Hair follicle dermal papilla cell (primary cell): ENCODE measurements around the gene GMPR2. TPM values are rescaled to one million over a fixed set of nuclear protein-coding genes. Genes with fewer than 3 reads are reported as not detected.

Experiments
- small RNA-seq: library from RNA; depleted of rRNA; stranded (forward); fragments of <200 nt; gene quantifications from one replicate; pipeline ENCODE3, GENCODE V24; 2012
- total RNA-seq: library from RNA; depleted of rRNA; stranded (reverse); fragments of >200 nt; gene quantifications from 2 replicates; pipeline ENCODE4 v1.2.3, GENCODE V29; 2012

Gene GMPR2
- 67.0 and 74.5 TPM in 2 replicates for total RNA-seq

DNA sequence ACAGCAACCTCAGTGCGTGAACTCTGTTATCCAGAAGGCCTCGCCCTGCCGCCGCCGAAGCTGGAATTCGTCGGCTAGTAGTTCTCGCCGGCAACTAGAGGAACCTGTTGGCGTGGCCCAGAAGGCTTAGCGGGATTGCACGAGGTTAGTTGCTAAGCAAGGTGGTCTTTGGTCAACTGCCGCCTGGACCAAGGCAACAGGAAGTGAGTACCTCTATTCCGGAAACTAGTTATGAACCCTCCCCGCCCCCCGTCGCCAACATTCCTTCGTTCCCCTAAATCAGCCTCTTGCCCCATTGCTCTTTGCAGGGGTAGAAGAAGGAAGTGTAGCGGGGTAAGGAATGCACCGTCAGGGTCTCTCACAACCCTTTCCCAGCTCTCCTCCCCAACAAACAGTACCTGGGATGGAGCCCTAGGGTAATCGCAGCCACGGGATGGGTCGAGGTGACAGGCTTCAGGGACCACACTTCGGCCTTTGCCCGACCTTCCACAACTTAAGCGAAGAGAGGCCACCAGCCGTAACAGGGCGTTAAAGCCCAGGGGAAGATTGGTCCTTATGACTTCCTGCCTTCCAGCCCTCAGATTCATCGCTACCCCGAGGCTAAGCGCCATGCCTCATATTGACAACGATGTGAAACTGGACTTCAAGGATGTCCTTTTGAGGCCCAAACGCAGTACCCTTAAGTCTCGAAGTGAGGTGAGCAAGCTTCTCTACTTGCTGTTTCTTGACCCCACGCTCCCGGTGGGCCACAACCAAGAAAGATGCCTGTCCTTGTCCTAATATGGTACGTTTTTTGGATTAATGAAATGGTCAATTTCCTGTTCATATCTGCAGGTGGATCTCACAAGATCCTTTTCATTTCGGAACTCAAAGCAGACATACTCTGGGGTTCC, at the start of gene GMPR2:
Gene GMPR2 (plus strand): TSS at position 285 of the 893 bp plus-strand sequence. CDS start 325 bp downstream, at position 610.

DNA sequence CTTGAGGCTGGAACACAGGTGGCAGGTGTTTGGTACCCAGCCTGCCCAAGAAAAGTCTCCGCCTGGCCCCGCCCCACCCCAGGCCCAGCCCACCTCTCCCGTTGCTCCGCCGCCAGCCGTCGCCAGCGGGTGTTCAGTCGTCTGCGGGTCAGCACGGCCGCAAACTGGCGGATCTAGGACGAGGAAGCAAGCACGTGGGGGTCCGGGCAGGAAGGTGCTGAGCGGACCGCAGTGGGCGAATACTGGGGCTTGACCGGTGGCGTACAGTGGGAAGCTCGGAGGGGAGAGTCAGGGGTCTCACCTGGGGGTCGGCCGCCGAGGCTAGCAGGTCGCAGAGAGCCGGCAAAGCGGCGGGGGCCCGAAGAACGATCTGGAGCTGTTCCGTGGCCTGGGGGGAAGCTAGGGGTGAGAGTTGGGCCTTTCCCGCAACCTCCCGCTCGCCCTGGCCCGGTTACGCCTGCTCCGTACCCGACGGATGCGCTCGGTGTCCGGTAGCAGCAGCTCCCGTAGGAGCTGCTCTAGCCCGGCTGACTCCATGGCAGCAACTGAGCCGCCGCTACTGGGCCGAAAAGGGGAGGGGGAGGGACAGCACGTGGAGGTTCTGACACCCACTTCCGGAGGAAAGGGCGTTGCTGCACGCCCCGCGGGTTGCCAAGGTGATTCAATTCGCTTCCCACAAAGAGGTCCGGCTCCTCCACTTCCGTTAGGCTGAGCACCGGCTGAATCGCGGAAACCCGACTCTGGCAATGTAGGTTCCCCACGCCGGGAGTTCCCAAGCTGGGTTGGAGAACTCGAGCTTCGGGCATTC, 44.3 kb upstream of the GMPR2 start, which contains the start of gene IPO4:
Gene IPO4 (minus strand): TSS at position 566 of the 808 bp plus-strand sequence. CDS start 29 bp downstream, at position 537.

DNA sequence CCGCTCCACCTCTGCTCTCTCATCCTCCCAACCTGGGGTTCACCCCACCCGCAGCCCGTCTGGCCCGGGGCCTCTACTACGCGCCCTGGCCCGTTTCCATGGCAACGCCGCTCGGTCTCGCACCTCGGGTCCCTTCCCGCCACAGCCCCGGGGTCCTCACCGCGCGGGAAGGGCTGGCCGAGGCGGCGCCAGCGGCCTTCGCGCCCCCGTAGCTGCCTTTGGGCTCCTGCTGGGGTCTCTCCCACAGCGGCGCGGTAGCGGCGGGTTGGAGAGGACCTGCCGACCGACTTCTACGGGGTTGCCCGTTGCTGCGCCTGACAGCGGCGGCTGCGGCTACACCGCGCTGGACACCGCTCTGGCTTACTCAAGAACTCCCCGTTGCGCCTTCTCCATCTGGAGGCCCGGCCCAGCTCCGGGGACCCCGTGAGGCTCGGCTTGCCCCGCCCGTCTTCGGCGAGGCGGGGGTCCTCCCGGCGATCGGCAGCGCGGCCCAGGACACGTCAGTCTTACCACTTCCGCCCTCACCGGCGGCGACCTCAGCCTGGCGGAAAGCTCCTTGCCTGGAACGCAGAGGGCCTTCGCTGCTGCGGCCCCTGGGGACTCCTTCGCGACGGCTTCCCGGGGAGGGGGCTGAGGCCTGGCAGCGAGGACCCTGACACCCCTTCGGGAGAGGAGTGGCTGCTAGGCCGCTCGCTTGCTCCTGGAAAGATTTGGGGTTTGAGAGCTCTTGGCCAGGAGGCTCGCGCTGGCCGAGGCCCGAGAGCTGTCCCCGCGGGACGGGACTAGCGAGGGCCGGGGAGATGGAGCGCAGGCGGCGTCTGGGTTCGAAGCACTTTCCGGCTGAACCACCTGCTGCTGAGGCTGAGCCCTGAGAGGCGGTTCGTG, 37.3 kb upstream of the GMPR2 start, which contains the start of gene TM9SF1:
Gene TM9SF1 (minus strand): TSS at position 256 of the 885 bp plus-strand sequence. CDS start 422 bp downstream, outside the sequence.

GRCh38 chr14:24212924-24213865, 19.5 kb upstream of the GMPR2 start, which contains the start of gene CHMP4A:
CHMP4A (minus strand) TSS chr14:24213488; CDS start chr14:24213439, 49 bp downstream.

DNA sequence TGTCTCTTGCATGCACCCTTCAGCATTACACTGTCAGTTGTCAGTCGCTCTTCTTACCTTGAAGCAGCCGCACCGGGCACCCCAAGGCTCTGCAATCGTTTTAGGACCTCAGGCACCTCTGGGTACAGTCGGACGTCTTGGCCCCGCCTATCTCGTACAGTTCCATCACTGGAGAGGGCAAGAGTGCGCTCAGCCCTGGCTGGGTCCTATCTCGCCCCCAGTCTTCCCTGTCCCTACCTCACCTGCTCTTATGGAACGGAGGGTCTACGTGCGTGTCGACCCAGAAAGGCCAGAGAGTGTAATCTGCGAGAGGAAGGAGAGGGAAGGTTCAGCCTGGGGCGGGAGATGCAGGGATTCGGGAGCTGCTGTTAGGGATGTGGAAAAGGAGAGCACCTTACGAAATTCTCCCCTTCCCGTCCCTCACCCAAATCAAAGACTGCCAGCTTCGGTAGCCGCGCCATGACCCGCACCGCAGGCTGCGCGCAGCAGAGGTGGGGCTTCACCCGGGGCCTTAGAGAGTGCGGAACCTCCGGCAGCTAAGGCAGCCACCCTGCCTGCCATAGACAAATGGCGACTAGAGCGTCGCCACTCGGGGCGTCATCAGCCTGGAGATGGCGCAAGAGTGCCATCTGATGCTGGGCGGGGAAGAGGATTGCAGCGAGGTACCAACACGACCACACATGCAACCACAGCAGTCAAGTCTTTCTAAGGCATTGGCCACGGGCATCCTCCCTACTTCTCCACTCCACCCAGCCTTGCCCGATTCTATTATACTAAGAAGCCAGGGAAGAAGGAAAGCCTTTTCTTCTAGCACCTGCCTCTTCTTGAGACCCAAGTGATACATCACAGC, 17.0 kb upstream of the GMPR2 start, which contains the start of gene MDP1:
Gene MDP1 (minus strand): TSS at position 572 of the 850 bp plus-strand sequence. CDS start 111 bp downstream, at position 461.

GRCh38 chr14:24232121-24232644, 546 bp upstream of the GMPR2 start, which contains the start of gene NEDD8:
NEDD8 (minus strand) TSS chr14:24232367; CDS start chr14:24232267, 100 bp downstream.

GRCh38 chr14:24262821-24263733, 30.3 kb downstream of the GMPR2 start, which contains the start of gene TGM1:
TGM1 (minus strand) TSS chr14:24263177; CDS start chr14:24262352, 825 bp downstream.

GRCh38 chr14:24271134-24271833, 38.6 kb downstream of the GMPR2 start, which contains the start of gene RABGGTA:
RABGGTA (minus strand) TSS chr14:24271597; CDS start chr14:24271115, 482 bp downstream.

Small RNA genes within 50 kb of the gene (small RNA-seq; reads per million reads assigned to genes)
- gene AL136295.4 (not detected), gene CHMP4A (not detected), gene MDP1 (1.2 reads per million, percentile 23 among the genes with 10 or more reads in this experiment)

Other genes with a start within 250 kb of the GMPR2 start
- 6.8 and 8.4 TPM in 2 replicates for gene DHRS4L2, start 244.0 kb upstream of the GMPR2 start, total RNA-seq
- under 0.01 TPM in 1 of 2 replicates, not detected in the other for gene CARMIL3, start 180.9 kb upstream of the GMPR2 start, total RNA-seq
- not detected in 2 replicates for gene CPNE6, start 161.4 kb upstream of the GMPR2 start, total RNA-seq
- gene PCK2, start 138.6 kb upstream of the GMPR2 start, total RNA-seq = 33.0 and 33.9 TPM in 2 replicates
- 63.8 and 79.8 TPM in 2 replicates for gene DCAF11, start 118.2 kb upstream of the GMPR2 start, total RNA-seq
- gene NRL, start 118.0 kb upstream of the GMPR2 start, total RNA-seq = 0.97 and 1.8 TPM in 2 replicates
- not detected in 2 replicates for gene FITM1, start 102.3 kb upstream of the GMPR2 start, total RNA-seq
- 114 and 128 TPM in 2 replicates for gene PSME1, start 96.7 kb upstream of the GMPR2 start, total RNA-seq
- gene EMC9, start 91.3 kb upstream of the GMPR2 start, total RNA-seq = 5.8 and 8.3 TPM in 2 replicates
- gene PSME2, start 86.3 kb upstream of the GMPR2 start, total RNA-seq = 59.1 and 63.8 TPM in 2 replicates
- 53.4 and 53.8 TPM in 2 replicates for gene RNF31, start 85.4 kb upstream of the GMPR2 start, total RNA-seq
- gene IRF9, start 71.7 kb upstream of the GMPR2 start, total RNA-seq = 136 and 154 TPM in 2 replicates
- 3.5 and 7.5 TPM in 2 replicates for gene REC8, start 60.8 kb upstream of the GMPR2 start, total RNA-seq
- gene IPO4, start 44.1 kb upstream of the GMPR2 start, total RNA-seq = 45.1 and 55.2 TPM in 2 replicates
- gene TM9SF1, start 37.5 kb upstream of the GMPR2 start, total RNA-seq = 76.5 and 83.1 TPM in 2 replicates
- 0.24 TPM in 1 of 2 replicates, not detected in the other for gene TSSK4, start 27.2 kb upstream of the GMPR2 start, total RNA-seq
- gene CHMP4A, start 19.4 kb upstream of the GMPR2 start, total RNA-seq = 19.1 and 25.4 TPM in 2 replicates
- 13.1 and 15.1 TPM in 2 replicates for gene MDP1, start 16.9 kb upstream of the GMPR2 start, total RNA-seq
- 48.7 and 73.2 TPM in 2 replicates for gene NEDD8, start 562 bp upstream of the GMPR2 start, total RNA-seq
- 68.9 and 75.8 TPM in 2 replicates for gene TINF2, start 9.7 kb downstream of the GMPR2 start, total RNA-seq
- 1.1 and 3.1 TPM in 2 replicates for gene TGM1, start 30.2 kb downstream of the GMPR2 start, total RNA-seq
- gene RABGGTA, start 38.7 kb downstream of the GMPR2 start, total RNA-seq = 26.1 and 28.4 TPM in 2 replicates
- gene DHRS1, start 66.9 kb downstream of the GMPR2 start, total RNA-seq = 20.9 and 22.6 TPM in 2 replicates
- 18.5 and 21.7 TPM in 2 replicates for gene NOP9, start 66.9 kb downstream of the GMPR2 start, total RNA-seq
- 3.2 and 3.6 TPM in 2 replicates for gene CIDEB, start 75.0 kb downstream of the GMPR2 start, total RNA-seq
- 6.7 and 7.5 TPM in 2 replicates for gene LTB4R2, start 77.2 kb downstream of the GMPR2 start, total RNA-seq
- 1.3 and 2.6 TPM in 2 replicates for gene LTB4R, start 78.6 kb downstream of the GMPR2 start, total RNA-seq
- 24.2 and 35.5 TPM in 2 replicates for gene ADCY4, start 102.1 kb downstream of the GMPR2 start, total RNA-seq
- gene RIPK3, start 107.1 kb downstream of the GMPR2 start, total RNA-seq = 29.0 and 35.1 TPM in 2 replicates
- 285 and 343 TPM in 2 replicates for gene NFATC4, start 135.3 kb downstream of the GMPR2 start, total RNA-seq
- gene NYNRIN, start 166.1 kb downstream of the GMPR2 start, total RNA-seq = 26.5 and 28.4 TPM in 2 replicates
- gene CBLN3, start 196.7 kb downstream of the GMPR2 start, total RNA-seq = 0.97 and 4.4 TPM in 2 replicates
- gene KHNYN, start 197.0 kb downstream of the GMPR2 start, total RNA-seq = 68.6 and 81.6 TPM in 2 replicates
- 8.9 and 10.7 TPM in 2 replicates for gene SDR39U1, start 209.8 kb downstream of the GMPR2 start, total RNA-seq